HepG2 (cell line): ENCODE measurements around the gene NFIL3. TPM values are rescaled to one million over a fixed set of nuclear protein-coding genes. Genes with fewer than 3 reads are reported as not detected.
A peak's percentile ranks its signal among the peaks of the same experiment; 100 is the strongest.

Experiments used
- ATRX ChIP-seq: sonication (generic); formaldehyde crosslinking; IDR thresholded peaks from 2 replicates; pipeline ENCODE4 v1.4.0; 2020; ENCODE audit warnings: missing genetic modification reagents, borderline replicate concordance
- KLF6 ChIP-seq: IDR thresholded peaks from 2 replicates; pipeline ENCODE4 v1.8.0; 2016; ENCODE audit warnings: missing biosample characterization, missing genetic modification reagents
- NFKB2 ChIP-seq: sonication (generic); formaldehyde crosslinking; IDR thresholded peaks from 2 replicates; pipeline ENCODE4 v1.4.0; 2020; ENCODE audit warnings: missing genetic modification reagents, borderline replicate concordance
- SOX6 ChIP-seq, 2 experiments: fragments of 450-650 bp in 1 of 2; sonication (generic) in 1 of 2; formaldehyde crosslinking in 1 of 2; IDR thresholded peaks; 2 replicates each; pipeline versions ENCODE4 v1.4.0 to v1.6.1; 2017 to 2020; ENCODE audit warnings: antibody characterized with exemption in 1 of 2, mild to moderate bottlenecking in 1 of 2, missing genetic modification reagents in 1 of 2
- ZNF563 ChIP-seq: sonication (generic); formaldehyde crosslinking; IDR thresholded peaks from 2 replicates; pipeline ENCODE4 v1.8.0; 2022; ENCODE audit warnings: mild to moderate bottlenecking, moderate library complexity, missing genetic modification reagents
- ZNF775 ChIP-seq: sonication (generic); formaldehyde crosslinking; IDR thresholded peaks from 2 replicates; pipeline ENCODE4 v1.4.0; 2020; ENCODE audit warnings: missing genetic modification reagents, mild to moderate bottlenecking, moderate library complexity, borderline replicate concordance
- polyA plus RNA-seq, 8 experiments: library from polyadenylated mRNA; depleted of rRNA in 3 of 8; stranded (reverse) in 7 of 8; unstranded in 1 of 8; fragments of >200 nt; fragmentation: Illumina TruSeq in 4 of 8; extraction: Trizol in 4 of 8; gene quantifications; 2 replicates each; pipeline versions ENCODE4 v1.2.1 to v1.2.3, GENCODE V29; 2011 to 2016; ENCODE audit warnings: low read depth in 4 of 8, missing spikeins in 1 of 8, mixed read lengths in 1 of 8; ENCODE audit not compliant: insufficient read depth in 1 of 8
- total RNA-seq, 5 experiments: library from RNA; depleted of rRNA; stranded (reverse); fragments of >200 nt; fragmentation: Illumina TruSeq; extraction: Trizol; gene quantifications; 2 replicates each; pipeline ENCODE4 v1.2.3, GENCODE V29; 2016; ENCODE audit warnings: low read depth in 1 of 5
- TF ChIP-seq, protein P1 (sequence below): sonication (generic); formaldehyde crosslinking; IDR thresholded peaks from 2 replicates; pipeline ENCODE4 v1.5.0; 2020; ENCODE audit warnings: mild to moderate bottlenecking, missing genetic modification reagents, borderline replicate concordance
- TF ChIP-seq, protein P2 (sequence below): sonication (generic); formaldehyde crosslinking; IDR thresholded peaks from one replicate; pipeline ENCODE4 v1.5.1; 2020; ENCODE audit warnings: mild to moderate bottlenecking, missing genetic modification reagents; ENCODE audit errors: not compliant biosample characterization
- TF ChIP-seq, protein P3 (sequence below): IDR thresholded peaks from 2 replicates; pipeline ENCODE4 v1.6.1; 2012; ENCODE audit warnings: low read length, improper control_type of control experiment

NFIL3 gene
- total and polyA plus RNA-seq, 2 of the 13 experiments (the other 11 are each of a cell fraction or from before 2014, with no cell fraction given): 46.6 to 54.2 TPM

DNA sequence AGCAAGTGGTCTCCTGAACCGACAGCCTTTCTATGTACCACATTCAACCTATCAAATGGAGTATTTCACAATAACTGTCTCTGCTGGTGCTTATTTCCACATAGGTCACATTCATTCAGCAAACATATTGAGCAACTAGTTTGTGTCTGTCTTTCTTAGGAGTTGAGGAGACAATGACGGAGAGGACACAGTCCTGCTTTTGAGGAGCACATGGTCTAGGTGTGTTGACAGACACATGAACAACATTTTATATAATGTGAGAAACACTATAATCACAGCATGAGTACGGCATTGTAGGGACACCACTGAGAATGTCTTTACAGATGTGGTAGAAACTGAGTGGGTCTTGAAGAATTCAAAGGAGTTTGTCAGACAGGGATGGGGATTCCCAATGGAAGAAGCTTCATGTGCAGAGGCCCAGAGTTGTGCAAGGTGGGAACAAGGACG lies 28.5 kb downstream of the NFIL3 start (continued):
- TF ChIP-seq, protein P1, sequence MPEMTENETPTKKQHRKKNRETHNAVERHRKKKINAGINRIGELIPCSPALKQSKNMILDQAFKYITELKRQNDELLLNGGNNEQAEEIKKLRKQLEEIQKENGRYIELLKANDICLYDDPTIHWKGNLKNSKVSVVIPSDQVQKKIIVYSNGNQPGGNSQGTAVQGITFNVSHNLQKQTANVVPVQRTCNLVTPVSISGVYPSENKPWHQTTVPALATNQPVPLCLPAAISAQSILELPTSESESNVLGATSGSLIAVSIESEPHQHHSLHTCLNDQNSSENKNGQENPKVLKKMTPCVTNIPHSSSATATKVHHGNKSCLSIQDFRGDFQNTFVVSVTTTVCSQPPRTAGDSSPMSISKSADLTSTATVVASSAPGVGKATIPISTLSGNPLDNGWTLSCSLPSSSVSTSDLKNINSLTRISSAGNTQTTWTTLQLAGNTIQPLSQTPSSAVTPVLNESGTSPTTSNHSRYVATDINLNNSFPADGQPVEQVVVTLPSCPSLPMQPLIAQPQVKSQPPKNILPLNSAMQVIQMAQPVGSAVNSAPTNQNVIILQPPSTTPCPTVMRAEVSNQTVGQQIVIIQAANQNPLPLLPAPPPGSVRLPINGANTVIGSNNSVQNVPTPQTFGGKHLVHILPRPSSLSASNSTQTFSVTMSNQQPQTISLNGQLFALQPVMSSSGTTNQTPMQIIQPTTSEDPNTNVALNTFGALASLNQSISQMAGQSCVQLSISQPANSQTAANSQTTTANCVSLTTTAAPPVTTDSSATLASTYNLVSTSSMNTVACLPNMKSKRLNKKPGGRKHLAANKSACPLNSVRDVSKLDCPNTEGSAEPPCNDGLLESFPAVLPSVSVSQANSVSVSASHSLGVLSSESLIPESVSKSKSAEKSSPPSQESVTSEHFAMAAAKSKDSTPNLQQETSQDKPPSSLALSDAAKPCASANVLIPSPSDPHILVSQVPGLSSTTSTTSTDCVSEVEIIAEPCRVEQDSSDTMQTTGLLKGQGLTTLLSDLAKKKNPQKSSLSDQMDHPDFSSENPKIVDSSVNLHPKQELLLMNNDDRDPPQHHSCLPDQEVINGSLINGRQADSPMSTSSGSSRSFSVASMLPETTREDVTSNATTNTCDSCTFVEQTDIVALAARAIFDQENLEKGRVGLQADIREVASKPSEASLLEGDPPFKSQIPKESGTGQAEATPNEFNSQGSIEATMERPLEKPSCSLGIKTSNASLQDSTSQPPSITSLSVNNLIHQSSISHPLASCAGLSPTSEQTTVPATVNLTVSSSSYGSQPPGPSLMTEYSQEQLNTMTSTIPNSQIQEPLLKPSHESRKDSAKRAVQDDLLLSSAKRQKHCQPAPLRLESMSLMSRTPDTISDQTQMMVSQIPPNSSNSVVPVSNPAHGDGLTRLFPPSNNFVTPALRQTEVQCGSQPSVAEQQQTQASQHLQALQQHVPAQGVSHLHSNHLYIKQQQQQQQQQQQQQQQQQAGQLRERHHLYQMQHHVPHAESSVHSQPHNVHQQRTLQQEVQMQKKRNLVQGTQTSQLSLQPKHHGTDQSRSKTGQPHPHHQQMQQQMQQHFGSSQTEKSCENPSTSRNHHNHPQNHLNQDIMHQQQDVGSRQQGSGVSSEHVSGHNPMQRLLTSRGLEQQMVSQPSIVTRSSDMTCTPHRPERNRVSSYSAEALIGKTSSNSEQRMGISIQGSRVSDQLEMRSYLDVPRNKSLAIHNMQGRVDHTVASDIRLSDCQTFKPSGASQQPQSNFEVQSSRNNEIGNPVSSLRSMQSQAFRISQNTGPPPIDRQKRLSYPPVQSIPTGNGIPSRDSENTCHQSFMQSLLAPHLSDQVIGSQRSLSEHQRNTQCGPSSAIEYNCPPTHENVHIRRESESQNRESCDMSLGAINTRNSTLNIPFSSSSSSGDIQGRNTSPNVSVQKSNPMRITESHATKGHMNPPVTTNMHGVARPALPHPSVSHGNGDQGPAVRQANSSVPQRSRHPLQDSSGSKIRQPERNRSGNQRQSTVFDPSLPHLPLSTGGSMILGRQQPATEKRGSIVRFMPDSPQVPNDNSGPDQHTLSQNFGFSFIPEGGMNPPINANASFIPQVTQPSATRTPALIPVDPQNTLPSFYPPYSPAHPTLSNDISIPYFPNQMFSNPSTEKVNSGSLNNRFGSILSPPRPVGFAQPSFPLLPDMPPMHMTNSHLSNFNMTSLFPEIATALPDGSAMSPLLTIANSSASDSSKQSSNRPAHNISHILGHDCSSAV (CRISPR knock-in tag): no peak
- TF ChIP-seq, protein P2, sequence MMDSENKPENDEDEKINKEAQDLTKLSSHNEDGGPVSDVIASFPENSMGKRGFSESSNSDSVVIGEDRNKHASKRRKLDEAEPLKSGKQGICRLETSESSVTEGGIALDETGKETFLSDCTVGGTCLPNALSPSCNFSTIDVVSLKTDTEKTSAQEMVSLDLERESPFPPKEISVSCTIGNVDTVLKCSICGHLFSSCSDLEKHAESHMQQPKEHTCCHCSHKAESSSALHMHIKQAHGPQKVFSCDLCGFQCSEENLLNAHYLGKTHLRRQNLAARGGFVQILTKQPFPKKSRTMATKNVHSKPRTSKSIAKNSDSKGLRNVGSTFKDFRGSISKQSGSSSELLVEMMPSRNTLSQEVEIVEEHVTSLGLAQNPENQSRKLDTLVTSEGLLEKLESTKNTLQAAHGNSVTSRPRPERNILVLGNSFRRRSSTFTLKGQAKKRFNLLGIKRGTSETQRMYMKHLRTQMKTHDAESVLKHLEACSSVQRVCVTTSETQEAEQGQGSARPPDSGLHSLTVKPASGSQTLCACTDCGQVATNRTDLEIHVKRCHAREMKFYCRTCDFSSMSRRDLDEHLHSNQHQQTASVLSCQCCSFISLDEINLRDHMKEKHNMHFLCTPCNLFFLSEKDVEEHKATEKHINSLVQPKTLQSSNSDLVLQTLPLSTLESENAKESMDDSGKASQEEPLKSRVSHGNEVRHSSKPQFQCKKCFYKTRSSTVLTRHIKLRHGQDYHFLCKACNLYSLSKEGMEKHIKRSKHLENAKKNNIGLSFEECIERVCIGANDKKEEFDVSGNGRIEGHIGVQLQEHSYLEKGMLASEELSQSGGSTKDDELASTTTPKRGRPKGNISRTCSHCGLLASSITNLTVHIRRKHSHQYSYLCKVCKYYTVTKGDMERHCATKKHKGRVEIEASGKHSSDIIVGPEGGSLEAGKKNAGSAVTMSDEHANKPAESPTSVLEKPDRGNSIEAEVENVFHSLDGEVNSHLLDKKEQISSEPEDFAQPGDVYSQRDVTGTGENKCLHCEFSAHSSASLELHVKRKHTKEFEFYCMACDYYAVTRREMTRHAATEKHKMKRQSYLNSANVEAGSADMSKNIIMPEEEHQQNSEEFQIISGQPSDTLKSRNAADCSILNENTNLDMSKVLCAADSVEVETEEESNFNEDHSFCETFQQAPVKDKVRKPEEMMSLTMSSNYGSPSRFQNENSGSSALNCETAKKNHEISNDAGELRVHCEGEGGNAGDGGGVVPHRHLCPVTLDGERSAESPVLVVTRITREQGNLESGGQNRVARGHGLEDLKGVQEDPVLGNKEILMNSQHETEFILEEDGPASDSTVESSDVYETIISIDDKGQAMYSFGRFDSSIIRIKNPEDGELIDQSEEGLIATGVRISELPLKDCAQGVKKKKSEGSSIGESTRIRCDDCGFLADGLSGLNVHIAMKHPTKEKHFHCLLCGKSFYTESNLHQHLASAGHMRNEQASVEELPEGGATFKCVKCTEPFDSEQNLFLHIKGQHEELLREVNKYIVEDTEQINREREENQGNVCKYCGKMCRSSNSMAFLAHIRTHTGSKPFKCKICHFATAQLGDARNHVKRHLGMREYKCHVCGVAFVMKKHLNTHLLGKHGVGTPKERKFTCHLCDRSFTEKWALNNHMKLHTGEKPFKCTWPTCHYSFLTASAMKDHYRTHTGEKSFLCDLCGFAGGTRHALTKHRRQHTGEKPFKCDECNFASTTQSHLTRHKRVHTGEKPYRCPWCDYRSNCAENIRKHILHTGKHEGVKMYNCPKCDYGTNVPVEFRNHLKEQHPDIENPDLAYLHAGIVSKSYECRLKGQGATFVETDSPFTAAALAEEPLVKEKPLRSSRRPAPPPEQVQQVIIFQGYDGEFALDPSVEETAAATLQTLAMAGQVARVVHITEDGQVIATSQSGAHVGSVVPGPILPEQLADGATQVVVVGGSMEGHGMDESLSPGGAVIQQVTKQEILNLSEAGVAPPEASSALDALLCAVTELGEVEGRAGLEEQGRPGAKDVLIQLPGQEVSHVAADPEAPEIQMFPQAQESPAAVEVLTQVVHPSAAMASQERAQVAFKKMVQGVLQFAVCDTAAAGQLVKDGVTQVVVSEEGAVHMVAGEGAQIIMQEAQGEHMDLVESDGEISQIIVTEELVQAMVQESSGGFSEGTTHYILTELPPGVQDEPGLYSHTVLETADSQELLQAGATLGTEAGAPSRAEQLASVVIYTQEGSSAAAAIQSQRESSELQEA: no peak
- TF ChIP-seq, protein P3, sequence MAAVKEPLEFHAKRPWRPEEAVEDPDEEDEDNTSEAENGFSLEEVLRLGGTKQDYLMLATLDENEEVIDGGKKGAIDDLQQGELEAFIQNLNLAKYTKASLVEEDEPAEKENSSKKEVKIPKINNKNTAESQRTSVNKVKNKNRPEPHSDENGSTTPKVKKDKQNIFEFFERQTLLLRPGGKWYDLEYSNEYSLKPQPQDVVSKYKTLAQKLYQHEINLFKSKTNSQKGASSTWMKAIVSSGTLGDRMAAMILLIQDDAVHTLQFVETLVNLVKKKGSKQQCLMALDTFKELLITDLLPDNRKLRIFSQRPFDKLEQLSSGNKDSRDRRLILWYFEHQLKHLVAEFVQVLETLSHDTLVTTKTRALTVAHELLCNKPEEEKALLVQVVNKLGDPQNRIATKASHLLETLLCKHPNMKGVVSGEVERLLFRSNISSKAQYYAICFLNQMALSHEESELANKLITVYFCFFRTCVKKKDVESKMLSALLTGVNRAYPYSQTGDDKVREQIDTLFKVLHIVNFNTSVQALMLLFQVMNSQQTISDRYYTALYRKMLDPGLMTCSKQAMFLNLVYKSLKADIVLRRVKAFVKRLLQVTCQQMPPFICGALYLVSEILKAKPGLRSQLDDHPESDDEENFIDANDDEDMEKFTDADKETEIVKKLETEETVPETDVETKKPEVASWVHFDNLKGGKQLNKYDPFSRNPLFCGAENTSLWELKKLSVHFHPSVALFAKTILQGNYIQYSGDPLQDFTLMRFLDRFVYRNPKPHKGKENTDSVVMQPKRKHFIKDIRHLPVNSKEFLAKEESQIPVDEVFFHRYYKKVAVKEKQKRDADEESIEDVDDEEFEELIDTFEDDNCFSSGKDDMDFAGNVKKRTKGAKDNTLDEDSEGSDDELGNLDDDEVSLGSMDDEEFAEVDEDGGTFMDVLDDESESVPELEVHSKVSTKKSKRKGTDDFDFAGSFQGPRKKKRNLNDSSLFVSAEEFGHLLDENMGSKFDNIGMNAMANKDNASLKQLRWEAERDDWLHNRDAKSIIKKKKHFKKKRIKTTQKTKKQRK: no peak
- TF ChIP-seq ZNF563: no peak
- no peak for TF ChIP-seq ZNF775
- TF ChIP-seq NFKB2 (CRISPR knock-in tag): no peak
- TF ChIP-seq KLF6 (CRISPR knock-in tag): peak; percentile 85
- no peak for TF ChIP-seq SOX6 (IDR thresholded peaks at IDR 0.05)
- TF ChIP-seq SOX6 (CRISPR knock-in tag; IDR thresholded peaks at IDR 0.05): peak; percentile 97
- TF ChIP-seq ATRX: no peak
